Heart left ventricle (tissue), 13 donors: ENCODE measurements around the gene TRIM66.

Experiments used
- CTCF ChIP-seq, 12 donors: fragments of 200-600 bp; sonication (generic) in 4 of 12; IDR thresholded peaks; one replicate each; pipeline versions ENCODE4 v1.5.0 to v1.8.0; 2018 to 2022; ENCODE audit warnings: antibody characterized with exemption in 12 of 12, mild to moderate bottlenecking in 5 of 12
- POLR2A ChIP-seq, 2 donors: fragments of 450-650 bp; IDR thresholded peaks; one replicate each; pipeline ENCODE4 v1.6.1; 2017; ENCODE audit warnings: antibody characterized with exemption in 2 of 2, mild to moderate bottlenecking in 2 of 2, moderate library complexity in 2 of 2
- donor health status: ischemic (EF 13 %, LVEDD 7.1; RV severe dilation, severe dysfunction).
- donor health status: DM: no; HTN: yes; CAD: no.
- donor health status: DM: no; HTN: no; CAD: no.
- donor health status: ischemic (EF 25% LVEDD 6.9; RV normal size, moderate dysfunction).
- donor health status: ischemic (EF 25% LVEDD 5.7; RV mildly dilated, moderate dysfunction).
- donor health status: ischemic (EF 35%, LVEDD 5.7; RV mildly dilated, moderate dysfunction).
- donor health status: nonischemic (EF 11% LVEDD 7.7; RV severe dilation, severe dysfunction).
- donor health status: DM: yes; HTN: yes; CAD: no.
- donor health status: PGD.
- donor health status: ischemic (EF 29% LVEDD 5.4; RV normal size, mild dysfunction).
- donor health status: nonischemic (EF 23%, LVEDD 6.1; RV moderate dilation, normal function).

GRCh38 chr11:8597182-8597581, 85.3 kb downstream of the TRIM66 start:
- TF ChIP-seq CTCF (IDR thresholded peaks at IDR 0.05) (no peak), POLR2A (IDR thresholded peaks at IDR 0.05) (no peak)
